ENCODE measurements around the gene NISCH.

Gene NISCH

DNA sequence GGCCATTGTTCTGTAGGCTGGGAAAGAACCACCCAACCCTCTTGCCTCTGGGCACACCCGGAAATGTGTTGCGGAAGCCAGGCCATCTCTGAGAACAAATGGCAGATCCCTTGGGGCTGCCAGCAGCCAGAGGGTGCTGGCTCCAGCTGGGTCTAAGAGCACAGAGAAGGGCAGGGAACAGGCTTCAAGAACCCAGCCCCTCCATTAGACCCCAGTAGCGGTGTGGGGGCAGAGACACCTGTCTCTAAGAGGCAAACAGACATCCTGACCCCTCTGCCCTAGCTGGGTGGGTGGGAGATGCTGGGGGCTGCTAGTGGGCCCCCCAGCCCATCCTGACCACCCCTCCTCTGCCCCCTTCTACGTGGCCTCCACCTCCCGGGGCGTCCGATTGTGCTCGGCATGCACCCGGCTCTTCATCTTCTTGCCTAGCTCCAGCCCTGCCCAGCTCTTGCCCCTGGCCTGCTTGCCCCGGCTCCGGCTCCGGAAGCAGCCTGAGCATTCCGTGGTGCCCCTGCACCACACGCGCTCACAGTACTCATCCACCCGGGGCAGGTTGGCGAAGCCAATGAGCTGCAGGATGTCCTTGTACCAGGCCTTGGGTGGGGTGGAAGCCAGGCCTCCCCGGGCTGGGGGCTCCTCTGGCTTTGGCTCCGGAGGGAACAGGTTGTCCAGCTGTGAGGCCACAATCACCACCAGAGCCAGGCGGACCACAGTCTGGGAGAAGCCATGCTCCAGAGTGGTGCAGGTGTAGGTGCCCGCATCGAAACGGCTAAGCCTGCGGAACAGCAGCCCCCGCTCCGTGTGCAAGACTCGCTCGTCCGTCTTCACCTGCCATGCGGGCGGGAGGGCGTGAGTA is 19.9 kb upstream of the NISCH start:
- no peak for DNase-seq

GRCh38 chr3:52436500-52437149 is 18.8 kb upstream of the NISCH start:
- DNase-seq, result no peak

DNA sequence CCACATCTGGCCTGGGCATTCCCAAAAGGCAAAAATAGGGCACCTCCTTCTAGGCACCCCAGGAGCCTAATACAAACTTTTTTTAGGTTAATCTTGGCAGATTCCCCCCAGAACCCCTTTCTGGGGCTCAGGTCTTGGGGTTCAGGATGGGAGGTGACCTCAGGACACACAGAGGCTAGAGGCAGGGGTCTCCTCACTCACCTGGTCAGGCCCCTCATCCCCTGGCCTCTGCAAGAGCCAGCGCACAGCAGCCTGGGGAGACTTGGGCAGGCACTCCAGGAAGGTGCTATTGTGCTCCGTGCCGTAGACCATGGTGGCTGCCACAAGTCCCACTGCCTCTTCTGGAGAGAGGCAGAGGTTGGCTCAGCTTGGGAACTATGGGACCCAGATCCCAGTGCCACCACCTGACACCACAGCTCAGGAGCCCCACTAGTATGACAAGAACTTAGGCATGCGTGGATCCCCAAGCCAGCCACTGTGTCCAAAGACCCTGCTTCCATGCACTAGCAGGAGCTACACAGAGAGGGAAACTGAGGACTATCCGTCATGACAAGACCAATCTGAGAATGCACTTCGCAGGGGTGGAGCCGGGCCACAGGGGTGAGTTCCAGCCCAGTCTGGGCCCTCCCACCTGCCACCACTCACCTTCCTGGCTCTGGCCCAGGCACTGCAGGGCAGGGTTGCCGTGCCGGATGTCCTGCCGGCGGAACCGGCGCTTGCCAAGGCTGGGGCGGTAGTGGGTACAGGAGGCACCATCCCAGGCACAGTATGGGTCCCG is 17.9 kb upstream of the NISCH start:
- no peak for DNase-seq

GRCh38 chr3:52438104-52438376 is 17.4 kb upstream of the NISCH start:
- DNase-seq, result no peak

DNA sequence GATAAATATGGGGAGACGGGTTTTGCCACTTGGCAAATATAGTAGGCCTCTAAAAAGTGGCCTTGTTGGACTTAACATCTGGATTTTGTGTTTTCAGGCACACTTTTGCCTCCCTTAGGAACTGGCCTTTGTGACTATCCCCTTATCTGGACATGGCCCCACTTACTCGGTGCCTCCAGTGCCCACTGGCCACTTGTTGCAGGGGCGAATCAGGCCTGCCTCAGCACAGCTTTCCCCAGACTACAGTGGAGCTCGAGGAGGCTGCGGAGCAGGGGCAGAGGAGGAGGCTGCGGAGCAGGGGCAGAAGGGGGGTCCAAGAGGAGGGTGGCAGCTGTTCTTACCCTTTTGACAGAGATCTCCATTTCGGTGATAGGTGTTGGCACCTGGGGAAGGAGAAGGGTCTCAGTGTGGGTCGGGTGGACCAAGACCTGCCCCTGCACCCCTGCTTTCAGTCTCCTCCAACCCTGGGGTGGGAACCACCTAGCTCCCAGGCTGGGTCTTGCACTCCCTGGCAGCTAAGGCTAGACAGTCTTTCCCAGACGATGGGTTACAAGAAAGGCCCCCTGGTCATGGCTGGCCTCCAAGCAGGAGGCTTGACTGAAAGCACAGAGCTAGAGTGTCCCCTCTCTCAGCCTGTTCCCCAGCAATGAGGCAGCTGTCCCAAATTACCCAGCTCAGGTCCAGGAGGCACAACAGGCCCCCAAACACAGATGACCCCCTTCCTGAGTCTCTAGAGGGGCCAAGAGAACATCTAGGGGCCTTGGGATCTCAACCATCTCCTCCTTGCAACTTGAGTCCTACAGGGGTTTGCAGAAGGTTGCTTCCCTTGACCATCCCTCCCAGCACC is 16.6 kb upstream of the NISCH start:
- no peak for DNase-seq

GRCh38 chr3:52439426-52440248 is 15.8 kb upstream of the NISCH start:
- no peak for DNase-seq

DNA sequence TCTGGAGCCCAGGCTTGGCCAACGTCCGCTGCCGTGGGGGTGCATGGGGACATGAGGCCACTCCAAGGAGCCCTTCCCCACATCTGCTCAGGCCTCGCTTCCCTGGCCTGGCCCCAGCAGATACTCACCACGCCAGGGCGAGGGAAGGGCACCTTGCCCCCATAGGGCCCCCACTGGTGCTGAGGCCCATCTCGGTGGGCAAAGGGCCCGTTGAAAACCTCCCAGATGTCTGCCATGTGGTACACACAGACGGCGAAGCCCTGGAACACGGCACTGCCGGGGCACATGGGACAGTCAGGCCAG is 15.2 kb upstream of the NISCH start:
- DNase-seq, result no peak

DNA sequence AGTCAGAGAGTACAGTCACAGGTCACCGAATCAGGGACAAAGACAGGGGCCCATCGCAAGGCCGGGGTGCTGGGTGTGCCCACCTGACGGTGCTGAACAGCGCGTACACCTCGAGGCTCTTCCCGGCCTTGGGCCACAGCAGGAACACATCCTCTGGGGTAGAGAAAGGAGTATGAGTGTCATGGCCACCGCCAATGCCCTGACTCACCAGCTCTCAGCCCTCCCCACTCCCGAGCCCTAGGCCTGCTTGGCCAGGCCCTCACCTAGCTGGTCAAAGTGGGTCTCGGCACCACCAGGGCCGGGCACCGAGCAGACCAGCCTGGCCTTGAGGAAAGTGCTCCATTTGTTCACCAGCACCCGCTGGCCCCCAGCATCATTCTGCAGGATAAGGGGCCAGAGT is 14.7 kb upstream of the NISCH start:
- no peak for DNase-seq

DNA sequence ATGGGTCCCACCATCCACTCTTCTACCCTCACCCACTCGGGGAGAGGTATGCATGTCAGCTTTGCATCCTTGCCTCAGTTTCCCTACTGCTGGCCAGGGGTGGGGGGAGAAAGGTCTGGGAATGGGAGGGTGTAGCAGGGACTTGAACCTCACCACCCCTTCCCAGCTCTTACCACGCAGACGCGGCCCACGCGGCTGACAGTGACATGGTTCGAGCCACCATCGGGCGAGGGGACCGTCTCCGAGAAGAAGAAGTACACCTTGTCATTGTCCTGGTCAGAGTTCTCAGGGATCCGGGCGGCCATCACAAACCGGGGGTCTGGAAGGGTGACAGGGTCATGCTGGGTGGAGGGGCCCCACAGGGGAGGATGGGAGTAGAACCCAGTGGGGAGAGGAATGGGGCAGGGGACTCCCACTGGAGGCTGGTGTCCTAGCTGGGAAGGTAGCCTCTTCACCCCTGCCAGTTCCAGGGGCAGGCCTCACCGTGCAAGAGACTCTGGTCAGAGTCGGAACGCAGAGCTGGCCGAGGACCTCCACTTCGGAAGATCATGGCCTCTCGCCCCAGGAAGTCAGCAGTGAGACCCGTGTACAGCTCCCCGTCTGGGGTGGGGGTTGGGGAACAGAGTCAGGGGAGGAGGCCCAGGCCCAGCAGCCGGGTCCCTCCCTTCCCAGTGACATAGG is 14.2 kb upstream of the NISCH start:
- DNase-seq, result no peak

GRCh38 chr3:52441772-52442332 is 13.6 kb upstream of the NISCH start:
- DNase-seq, result no peak

- DNase-seq, result no peak
Observed at GRCh38 chr3:52442409-52443267, 12.8 kb upstream of the NISCH start.

DNA sequence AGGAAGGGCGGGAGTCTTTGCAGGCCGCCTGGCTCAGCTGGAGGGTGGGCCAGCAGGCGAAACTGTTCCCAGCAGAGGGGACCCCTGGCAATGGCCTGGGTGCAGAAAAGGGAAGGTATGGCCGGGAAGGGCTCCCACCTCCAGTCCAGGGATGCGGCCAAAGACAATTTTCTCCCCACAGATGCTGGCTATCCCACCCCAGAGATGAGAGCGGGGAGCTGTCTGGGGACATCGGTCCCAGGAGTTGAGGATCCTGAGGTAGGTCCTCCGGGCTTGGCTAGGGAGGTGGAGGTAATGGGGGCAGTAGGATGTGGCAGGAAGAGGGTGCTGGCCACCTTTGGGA is 12.2 kb upstream of the NISCH start:
- no peak for DNase-seq

GRCh38 chr3:52443791-52444687 is 11.4 kb upstream of the NISCH start:
- DNase-seq, result no peak

- peak; percentile 36 to 65 (median 51) for DNase-seq
Observed at GRCh38 chr3:52444860-52445793, 10.3 kb upstream of the NISCH start, which contains the start of gene SEMA3G. Gene SEMA3G, minus strand, starts transcription at chr3:52445103. Its CDS starts 76 bp downstream, at chr3:52445027.

DNA sequence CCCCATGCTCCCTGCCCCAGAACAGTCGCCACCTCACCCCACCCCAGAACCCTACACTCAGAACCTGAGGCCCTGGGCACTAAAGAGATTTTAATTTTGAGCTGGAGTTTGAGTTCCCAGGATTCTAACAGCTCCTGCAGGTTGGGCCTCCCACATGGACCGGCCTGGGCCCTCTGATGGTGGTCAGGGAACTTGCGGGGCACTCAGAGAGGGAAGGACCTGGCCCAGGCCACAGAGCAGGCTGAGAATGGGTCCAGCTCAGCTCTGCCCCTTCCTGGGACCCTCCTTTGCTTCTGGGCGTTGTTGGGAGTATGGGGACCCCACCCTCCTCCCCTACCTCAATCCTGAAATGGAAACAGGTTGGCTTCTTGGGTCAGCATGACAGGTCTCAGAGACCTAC is 9.4 kb upstream of the NISCH start:
- DNase-seq, result no peak

GRCh38 chr3:52446631-52447511 is 8.5 kb upstream of the NISCH start:
- DNase-seq, result peak; percentile 30 to 73 (median 60)
